Purkinje cell (primary cell): ENCODE measurements around the gene RPL5. TPM values are rescaled to one million over a fixed set of nuclear protein-coding genes. Genes with fewer than 3 reads are reported as not detected.

Experiments used
- polyA plus RNA-seq: library from polyadenylated mRNA; unstranded; fragments of >200 nt; fragmentation: Nextera tagmentation; gene quantifications from 2 replicates; pipeline ENCODE4 v1.2.1, GENCODE V29; 2014

Gene RPL5
- polyA plus RNA-seq: 732 and 816 TPM in 2 replicates

GRCh38 chr1:92831762-92832536 is at the start of gene RPL5:
TSS of gene RPL5 (plus strand) at chr1:92832040. CDS start at chr1:92832115, 75 bp downstream.

GRCh38 chr1:92784639-92785500 is 47.0 kb upstream of the RPL5 start, which contains the start of gene EVI5:
TSS of gene EVI5 (minus strand) at chr1:92785108. CDS start at chr1:92736546, 48,562 bp downstream.

Other genes with a start within 250 kb of the RPL5 start
- gene EVI5, start 46.9 kb upstream of the RPL5 start, polyA plus RNA-seq: 10.9 and 15.7 TPM in 2 replicates
- gene DIPK1A, start 129.4 kb downstream of the RPL5 start, polyA plus RNA-seq: 112 and 115 TPM in 2 replicates
- gene MTF2, start 247.2 kb downstream of the RPL5 start, polyA plus RNA-seq: 24.6 and 38.3 TPM in 2 replicates